ENCODE measurements around the gene NOL6. TPM values are rescaled to one million over a fixed set of nuclear protein-coding genes. Genes with fewer than 3 reads are reported as not detected.

The NOL6 gene
- total RNA-seq, 1 donor from 2014 or later: 60.1 TPM

DNA sequence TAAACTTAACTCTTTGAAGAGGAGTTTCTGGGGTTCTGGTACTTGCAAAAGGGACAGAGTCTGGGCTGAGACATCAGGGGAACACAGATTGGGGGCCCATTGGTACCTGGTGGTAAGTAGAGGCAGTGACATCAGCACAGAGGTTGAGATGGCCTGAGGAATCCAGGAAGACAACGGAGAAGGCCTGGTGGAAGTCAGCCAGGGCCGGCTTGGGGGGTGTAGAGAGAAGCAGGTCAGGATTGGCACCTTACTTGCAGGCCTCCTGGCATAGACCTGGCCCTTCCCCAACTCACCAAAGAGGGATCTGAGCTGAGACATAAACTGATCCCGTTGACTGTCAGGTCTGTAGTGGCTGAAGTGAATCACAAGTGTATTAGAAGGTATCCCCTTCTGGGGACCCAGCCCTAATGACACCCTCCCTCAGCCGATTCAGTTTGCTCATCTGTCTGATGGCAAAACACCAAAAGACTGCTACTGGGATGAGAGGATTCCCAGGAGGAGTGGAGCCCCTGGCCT lies 5.5 kb downstream of the NOL6 start:
- DNase-seq: no peak
- no peak for ATAC-seq (ENCODE audit: low read depth)
- no peak overlapping the region for H3K27ac Mint-ChIP-seq
- ChIA-PET POLR2A (no interaction called here), CTCF (interaction anchor here (0.8 to 2.5 kb wide), 2 partner anchors 64 to 93 kb away, joined by 3 to 14 read pairs; no protein-coding TSS in a partner anchor)
- H3K36me3 Mint-ChIP-seq (ENCODE audit: low read depth): peaks cover 87% of the 10 kb centered on the region
- TF ChIP-seq, protein P1, sequence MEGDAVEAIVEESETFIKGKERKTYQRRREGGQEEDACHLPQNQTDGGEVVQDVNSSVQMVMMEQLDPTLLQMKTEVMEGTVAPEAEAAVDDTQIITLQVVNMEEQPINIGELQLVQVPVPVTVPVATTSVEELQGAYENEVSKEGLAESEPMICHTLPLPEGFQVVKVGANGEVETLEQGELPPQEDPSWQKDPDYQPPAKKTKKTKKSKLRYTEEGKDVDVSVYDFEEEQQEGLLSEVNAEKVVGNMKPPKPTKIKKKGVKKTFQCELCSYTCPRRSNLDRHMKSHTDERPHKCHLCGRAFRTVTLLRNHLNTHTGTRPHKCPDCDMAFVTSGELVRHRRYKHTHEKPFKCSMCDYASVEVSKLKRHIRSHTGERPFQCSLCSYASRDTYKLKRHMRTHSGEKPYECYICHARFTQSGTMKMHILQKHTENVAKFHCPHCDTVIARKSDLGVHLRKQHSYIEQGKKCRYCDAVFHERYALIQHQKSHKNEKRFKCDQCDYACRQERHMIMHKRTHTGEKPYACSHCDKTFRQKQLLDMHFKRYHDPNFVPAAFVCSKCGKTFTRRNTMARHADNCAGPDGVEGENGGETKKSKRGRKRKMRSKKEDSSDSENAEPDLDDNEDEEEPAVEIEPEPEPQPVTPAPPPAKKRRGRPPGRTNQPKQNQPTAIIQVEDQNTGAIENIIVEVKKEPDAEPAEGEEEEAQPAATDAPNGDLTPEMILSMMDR (IDR thresholded peaks at IDR 0.05): no peak
- intact Hi-C loops (cut with micrococcal nuclease): no loop called here
- no peaks in the 10 kb centered on the region for H3K9me3 Mint-ChIP-seq
- H3K4me3 Mint-ChIP-seq: no peak overlapping the region
- H3K4me1 Mint-ChIP-seq: peaks cover 19% of the 10 kb centered on the region
- H3K27me3 Mint-ChIP-seq: no peaks in the 10 kb centered on the region

DNA sequence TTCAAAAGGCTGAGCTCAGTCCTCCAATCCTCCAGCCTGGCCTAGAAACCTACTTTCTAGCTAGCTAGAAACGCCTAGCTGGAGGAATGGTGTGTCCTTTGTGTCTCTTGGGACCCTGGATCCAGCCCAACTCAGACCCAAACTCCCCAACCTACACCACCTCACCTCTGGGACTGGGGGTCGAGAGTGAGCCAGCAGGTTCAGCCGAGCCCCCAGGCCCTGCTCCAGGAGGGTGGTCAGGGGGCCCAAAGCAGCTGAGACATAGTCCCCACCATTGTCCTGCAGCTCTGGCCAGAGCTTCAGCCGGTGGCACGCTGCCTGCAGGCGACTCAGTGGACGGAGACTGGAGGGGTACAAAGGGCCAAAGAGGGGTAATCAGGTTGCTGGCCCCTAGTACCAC lies 6.2 kb downstream of the NOL6 start:
- peaks cover 13% of the 10 kb centered on the region for H3K4me1 Mint-ChIP-seq
- TF ChIP-seq, protein P1 (IDR thresholded peaks at IDR 0.05): no peak
- intact Hi-C loops (cut with micrococcal nuclease): no loop called here
- peaks cover 94% of the 10 kb centered on the region for H3K36me3 Mint-ChIP-seq (ENCODE audit: low read depth)
- no peak overlapping the region for H3K4me3 Mint-ChIP-seq
- POLR2A ChIA-PET: interaction anchor here (1.3 kb wide), 1 partner anchor 178 kb away, joined by 5 read pairs; the partner anchor contains the start of gene NFX1
- ATAC-seq (ENCODE audit: low read depth) (no peak), DNase-seq (no peak)
- no peaks in the 10 kb centered on the region for H3K9me3 Mint-ChIP-seq
- CTCF ChIA-PET: interaction anchor here (0.9 to 2.5 kb wide), 9 partner anchors 8 to 444 kb away, joined by 3 to 17 read pairs (median 4); no protein-coding TSS in a partner anchor
- H3K27ac Mint-ChIP-seq: no peak overlapping the region
- no peaks in the 10 kb centered on the region for H3K27me3 Mint-ChIP-seq

DNA sequence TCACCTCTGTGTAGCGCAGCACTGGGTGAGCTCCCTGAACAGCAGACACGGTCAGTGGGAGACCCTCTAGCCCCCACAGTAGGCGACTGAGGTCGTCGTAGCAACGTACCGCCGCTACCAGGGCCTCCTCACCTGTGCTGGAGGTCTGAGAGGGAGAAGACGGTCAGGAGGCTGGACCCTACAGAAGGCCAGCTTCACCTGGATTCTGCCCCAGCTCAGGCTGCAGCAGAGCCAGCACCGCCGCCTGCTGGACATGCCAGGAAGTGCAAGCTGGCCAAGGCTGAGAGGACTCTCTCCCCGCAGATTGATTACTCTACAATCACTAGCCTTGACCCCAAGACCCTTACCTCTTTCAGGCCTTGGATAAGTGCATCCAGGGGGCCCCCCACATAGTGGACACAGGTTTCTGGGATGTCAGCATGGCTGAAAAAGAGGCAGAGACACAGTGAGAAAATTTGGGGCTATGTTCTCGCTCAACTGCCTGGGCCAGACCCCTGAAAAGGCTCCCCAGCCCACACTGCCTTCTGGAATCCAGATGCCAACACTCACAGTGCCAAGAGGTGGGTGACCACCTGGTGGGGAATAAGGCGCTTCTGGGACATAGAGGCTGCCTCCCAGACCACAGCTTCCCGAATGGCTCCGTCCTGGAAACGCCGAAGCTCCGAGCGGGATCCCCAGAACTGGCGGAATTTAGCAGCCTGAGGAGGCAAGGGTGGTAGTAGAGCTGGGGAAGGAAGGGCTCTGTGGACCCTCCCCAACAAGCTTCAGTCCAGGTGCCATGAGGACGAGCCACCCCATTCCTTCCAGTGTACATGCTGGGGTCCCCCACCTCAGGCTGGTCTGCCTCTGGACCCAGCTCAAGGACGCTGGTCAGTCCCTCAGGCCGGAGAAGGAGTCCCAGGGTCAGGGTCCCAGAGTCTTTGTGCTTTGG lies 6.9 kb downstream of the NOL6 start:
- intact Hi-C loops (cut with micrococcal nuclease): loop anchor here (1.0 kb wide), 3 partner anchors 64 to 180 kb away; no protein-coding TSS in a partner anchor
- POLR2A ChIA-PET: interaction anchor here (1.3 kb wide), 1 partner anchor 177 kb away, joined by 5 read pairs; the partner anchor contains the start of gene NFX1
- Mint-ChIP-seq H3K27ac (no peak overlapping the region), H3K4me3 (no peak overlapping the region), H3K27me3 (no peaks in the 10 kb centered on the region), H3K36me3 (ENCODE audit: low read depth) (peaks cover 98% of the 10 kb centered on the region), H3K4me1 (peaks cover 6% of the 10 kb centered on the region), H3K9me3 (no peaks in the 10 kb centered on the region)
- TF ChIP-seq, protein P1 (IDR thresholded peaks at IDR 0.05): peak; percentile 48
- ATAC-seq (ENCODE audit: low read depth) (peak; percentile 83), DNase-seq (peak; percentile 61)
- CTCF ChIA-PET: interaction anchor here (0.7 to 2.5 kb wide), 12 partner anchors 9 to 443 kb away, joined by 3 to 17 read pairs (median 4); partner anchors contain the start of gene AQP3

DNA sequence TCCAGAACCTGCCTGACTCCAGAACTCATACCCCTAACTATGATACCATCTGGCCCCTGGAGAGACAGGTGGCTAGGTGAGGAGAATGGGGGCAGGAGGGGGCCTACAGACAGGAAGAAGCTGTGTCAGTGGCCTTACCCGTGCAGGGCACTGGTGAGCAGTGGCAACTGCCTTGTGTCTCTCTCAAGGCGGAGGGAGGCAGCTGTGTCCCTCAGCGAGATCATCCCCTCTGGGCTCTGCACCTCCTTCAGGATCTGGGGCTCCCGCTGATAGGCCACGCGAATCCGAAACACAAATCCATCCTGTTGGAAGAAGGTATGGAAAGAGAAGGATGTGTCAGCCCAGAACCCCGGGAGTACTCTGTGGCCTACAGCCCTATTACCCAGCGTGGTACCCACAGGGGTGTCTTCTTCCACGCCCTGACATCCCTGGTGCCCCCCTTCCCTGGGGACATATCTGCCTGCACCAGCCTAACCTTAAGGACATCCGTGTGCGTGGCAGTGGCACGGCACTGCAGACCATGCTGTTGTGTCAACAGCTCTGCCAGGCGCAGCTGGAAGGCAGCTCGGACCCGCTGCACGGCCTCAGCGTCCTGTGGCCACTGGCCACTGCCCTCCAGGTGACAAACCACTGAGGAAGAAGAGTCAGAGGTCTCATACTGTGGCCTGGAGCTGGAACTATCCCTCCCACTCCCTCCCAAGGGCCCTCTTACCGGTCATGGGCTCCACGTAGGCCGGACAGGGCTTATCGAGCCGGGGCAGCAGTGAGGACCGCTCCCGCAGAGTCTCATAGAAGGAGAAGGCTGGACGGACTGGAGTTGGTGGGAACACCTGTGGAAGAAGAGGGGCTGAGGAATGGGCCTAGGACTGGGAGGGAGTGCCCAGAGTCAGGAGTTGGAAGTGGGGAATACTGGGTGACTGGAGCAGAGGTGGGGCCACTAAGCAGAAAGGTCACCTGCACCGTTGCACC lies 7.8 kb downstream of the NOL6 start:
- ATAC-seq (ENCODE audit: low read depth) (no peak), DNase-seq (no peak)
- ChIA-PET CTCF (interaction anchor here (1.0 to 2.5 kb wide), 7 partner anchors 10 to 179 kb away, joined by 3 to 17 read pairs (median 10); no protein-coding TSS in a partner anchor), POLR2A (no interaction called here)
- peaks cover 99% of the 10 kb centered on the region for H3K36me3 Mint-ChIP-seq (ENCODE audit: low read depth)
- intact Hi-C loops (cut with micrococcal nuclease): loop anchor here (1.0 kb wide), 3 partner anchors 63 to 179 kb away; no protein-coding TSS in a partner anchor
- no peaks in the 10 kb centered on the region for H3K9me3 Mint-ChIP-seq
- no peaks in the 10 kb centered on the region for H3K27me3 Mint-ChIP-seq
- no peaks in the 10 kb centered on the region for H3K4me1 Mint-ChIP-seq
- TF ChIP-seq, protein P1 (IDR thresholded peaks at IDR 0.05): no peak
- no peak overlapping the region for H3K27ac Mint-ChIP-seq
- no peak overlapping the region for H3K4me3 Mint-ChIP-seq

Measured in activated B cell treated with CpG ODN at 0.5 μM for 24 hours (primary cell).